SK-N-MC (cell line): ENCODE measurements around the gene ANKRD23.
"Not testable (repeated sequence)": the region's sequence is repeated elsewhere in the genome, so short reads cannot be mapped to it uniquely, and the experiment has no call there.

Experiments
- DNase-seq: peaks from one replicate; pipeline ENCODE4 v3.0.0-alpha.2; 2011; ENCODE audit warnings: low read depth, low spot score
- H3K27ac ChIP-seq: fragments of 200-600 bp; sonication (generic); 2 replicates; pipeline ENCODE4 v1.5.1; 2016; ENCODE audit warnings: mixed run types
- H3K36me3 ChIP-seq: fragments of 200-600 bp; sonication (generic); 2 replicates; pipeline ENCODE4 v1.6.1; 2017; ENCODE audit warnings: antibody characterized with exemption, low read length, mixed read lengths; ENCODE audit not compliant: insufficient read depth
- H3K4me3 ChIP-seq: fragments of 200-600 bp; sonication (generic); 2 replicates; pipeline ENCODE4 v1.5.1; 2016
- H3K9ac ChIP-seq: fragments of 200-600 bp; sonication (generic); 2 replicates; pipeline ENCODE4 v1.8.0; 2017; ENCODE audit warnings: mixed run types, mixed read lengths; ENCODE audit not compliant: insufficient read length
- H3K9me3 ChIP-seq: fragments of 200-600 bp; sonication (generic); 2 replicates; pipeline ENCODE4 v1.6.1; 2017; ENCODE audit warnings: low read depth, mild to moderate bottlenecking, antibody characterized with exemption, low read length, moderate library complexity, mixed read lengths
- EZH2 ChIP-seq: fragments of 200-600 bp; sonication (generic); IDR thresholded peaks from one replicate; pipeline ENCODE4 v1.6.1; 2017; ENCODE audit warnings: antibody characterized with exemption
- FOXP2 ChIP-seq: optimal IDR thresholded peaks from 2 replicates; pipeline ENCODE3; 2011; ENCODE audit warnings: mild to moderate bottlenecking, moderate library complexity; ENCODE audit not compliant: insufficient read depth; ENCODE audit errors: extremely low read length, control extremely low read depth
- POLR2AphosphoS5 ChIP-seq: IDR thresholded peaks from 2 replicates; pipeline ENCODE4 v1.6.1; 2012; ENCODE audit warnings: mild to moderate bottlenecking, low read depth, low read length, borderline replicate concordance

Gene ANKRD23

DNA sequence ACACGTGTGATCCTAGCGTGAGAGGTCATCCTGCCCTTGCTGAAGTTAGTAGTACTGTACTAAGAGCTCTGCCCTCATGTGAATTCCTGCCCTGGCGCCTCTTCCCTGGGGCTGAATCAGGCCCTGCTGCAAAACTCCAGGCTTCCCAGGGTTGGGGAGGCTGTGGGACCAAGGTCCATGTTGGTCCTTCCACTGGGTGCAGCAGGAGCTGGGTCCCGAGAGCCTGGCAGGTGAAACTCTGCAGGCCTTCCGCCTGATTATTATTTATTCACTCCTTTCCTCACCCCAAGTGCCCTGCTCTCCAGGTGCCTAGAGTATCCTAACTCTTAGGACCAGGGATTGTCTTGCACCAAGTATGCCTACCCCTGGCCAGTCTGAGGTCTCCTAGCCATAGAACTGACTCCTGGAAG lies 33.0 kb downstream of the ANKRD23 start:
- Histone ChIP-seq H3K27ac (no peak overlapping the region), H3K9me3 (no peaks in the 10 kb centered on the region), H3K4me3 (no peak overlapping the region), H3K36me3 (no peaks in the 10 kb centered on the region), H3K9ac (no peak overlapping the region)
- DNase-seq = no peak
- TF ChIP-seq POLR2AphosphoS5 (no peak), EZH2 (no peak), FOXP2 (no peak)

DNA sequence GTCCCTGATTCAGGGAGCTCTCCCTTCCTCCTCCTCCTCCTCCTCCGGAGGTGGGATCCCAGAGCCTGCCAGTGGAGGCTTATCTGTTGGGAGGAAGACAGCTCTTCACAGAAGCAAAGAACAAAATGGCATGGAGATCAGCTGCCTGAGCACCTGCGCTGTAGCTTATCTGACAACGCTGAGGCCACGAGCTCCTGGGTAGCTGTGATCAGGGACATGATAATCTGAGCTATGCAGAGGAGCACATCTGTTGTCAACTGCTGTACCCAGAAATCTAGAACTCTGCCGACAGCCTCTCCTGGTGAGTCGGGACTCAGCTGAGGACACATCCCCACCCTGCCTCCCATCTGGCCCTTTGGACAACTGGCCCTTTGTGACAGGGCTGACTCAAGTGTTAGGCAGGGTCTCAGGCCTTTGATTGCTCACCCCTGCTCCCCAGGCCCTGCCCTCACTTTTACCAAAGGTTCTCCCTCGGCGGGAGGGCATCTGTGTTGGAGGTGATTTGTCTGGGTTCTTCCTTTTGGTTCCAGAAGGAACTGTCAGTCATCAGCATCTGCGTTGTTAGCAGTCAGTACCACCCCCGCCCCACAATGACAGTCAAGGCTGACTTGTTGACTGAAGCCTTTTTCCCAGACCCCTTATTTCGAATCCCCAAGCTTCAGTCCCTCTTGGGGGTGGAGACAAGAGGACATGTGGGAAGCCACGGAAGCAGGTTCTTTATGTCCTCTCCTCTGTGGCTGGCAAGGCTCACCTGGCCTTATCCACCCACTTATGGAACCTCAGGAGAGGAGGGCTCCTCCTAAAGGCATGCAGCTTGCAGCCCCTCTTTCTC lies 33.7 kb downstream of the ANKRD23 start:
- no peak overlapping the region for H3K9ac ChIP-seq
- H3K36me3 ChIP-seq = no peaks in the 10 kb centered on the region
- TF ChIP-seq EZH2 = no peak
- no peak for TF ChIP-seq FOXP2
- TF ChIP-seq POLR2AphosphoS5 = no peak
- no peak overlapping the region for H3K4me3 ChIP-seq
- H3K27ac ChIP-seq = no peak overlapping the region
- no peak for DNase-seq
- H3K9me3 ChIP-seq = no peaks in the 10 kb centered on the region

DNA sequence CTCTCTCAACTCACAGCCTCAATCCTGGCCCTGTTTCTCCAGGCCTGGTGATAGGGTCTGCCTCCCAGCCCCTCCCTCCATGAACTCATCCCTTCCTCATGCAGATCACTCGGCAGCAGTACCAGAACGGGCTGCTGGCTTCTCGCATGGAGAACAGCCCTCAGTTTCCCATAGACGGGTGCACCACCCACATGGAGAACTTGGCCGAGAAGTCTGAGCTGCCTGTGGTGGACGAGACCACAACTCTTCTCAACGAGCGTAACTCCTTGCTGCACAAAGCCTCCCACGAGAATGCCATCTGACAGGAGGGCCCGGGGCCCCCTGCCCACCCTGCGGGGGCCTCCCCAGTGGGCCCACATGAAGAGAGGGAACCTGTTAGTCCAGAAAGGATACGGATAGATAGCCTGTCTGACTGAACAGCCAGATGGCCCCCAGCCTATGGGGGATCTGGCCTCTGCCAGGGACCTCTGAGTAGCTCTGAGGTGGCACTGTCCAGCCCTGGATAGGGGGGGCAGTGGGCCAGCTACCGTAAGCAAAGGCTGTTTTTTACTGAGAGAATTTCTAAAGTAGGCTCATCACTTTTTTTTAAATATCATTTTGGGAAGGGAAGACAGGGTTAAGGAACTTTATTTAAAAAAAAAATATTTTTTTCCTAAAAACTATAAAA lies 34.5 kb downstream of the ANKRD23 start:
- no peaks in the 10 kb centered on the region for H3K36me3 ChIP-seq
- no peaks in the 10 kb centered on the region for H3K9me3 ChIP-seq
- no peak for DNase-seq
- no peak overlapping the region for H3K4me3 ChIP-seq
- TF ChIP-seq FOXP2 (no peak), EZH2 (no peak), POLR2AphosphoS5 (no peak)
- H3K27ac ChIP-seq = no peak overlapping the region
- H3K9ac ChIP-seq = no peak overlapping the region

GRCh38 chr2:96808176-96808837 lies 35.5 kb downstream of the ANKRD23 start:
- Histone ChIP-seq H3K9me3 (no peaks in the 10 kb centered on the region), H3K27ac (no peak overlapping the region), H3K36me3 (no peaks in the 10 kb centered on the region), H3K9ac (no peak overlapping the region), H3K4me3 (no peak overlapping the region)
- DNase-seq = no peak
- TF ChIP-seq POLR2AphosphoS5 (no peak), EZH2 (no peak), FOXP2 (no peak)

DNA sequence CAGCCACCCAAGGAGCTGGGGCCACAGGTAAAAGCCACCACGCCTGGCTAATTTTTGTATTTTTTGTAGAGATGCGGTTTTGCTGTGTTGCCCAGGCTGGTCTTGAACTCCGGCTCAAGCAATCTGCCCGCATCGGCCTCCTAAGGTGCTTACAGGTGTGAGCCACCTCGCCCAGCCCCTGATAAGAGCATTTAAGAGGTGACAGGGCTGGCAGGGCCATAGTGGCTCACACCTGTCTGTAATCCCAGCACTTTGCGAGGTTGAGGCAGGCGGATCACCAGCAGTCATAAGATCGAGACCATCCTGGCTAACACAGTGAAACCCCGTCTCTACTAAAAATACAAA lies 36.7 kb downstream of the ANKRD23 start:
- H3K9me3 ChIP-seq = no peaks in the 10 kb centered on the region
- H3K36me3 ChIP-seq = no peaks in the 10 kb centered on the region
- no peak overlapping the region for H3K9ac ChIP-seq
- no peak overlapping the region for H3K4me3 ChIP-seq
- TF ChIP-seq POLR2AphosphoS5 (no peak), FOXP2 (no peak), EZH2 (no peak)
- DNase-seq = no peak
- no peak overlapping the region for H3K27ac ChIP-seq

DNA sequence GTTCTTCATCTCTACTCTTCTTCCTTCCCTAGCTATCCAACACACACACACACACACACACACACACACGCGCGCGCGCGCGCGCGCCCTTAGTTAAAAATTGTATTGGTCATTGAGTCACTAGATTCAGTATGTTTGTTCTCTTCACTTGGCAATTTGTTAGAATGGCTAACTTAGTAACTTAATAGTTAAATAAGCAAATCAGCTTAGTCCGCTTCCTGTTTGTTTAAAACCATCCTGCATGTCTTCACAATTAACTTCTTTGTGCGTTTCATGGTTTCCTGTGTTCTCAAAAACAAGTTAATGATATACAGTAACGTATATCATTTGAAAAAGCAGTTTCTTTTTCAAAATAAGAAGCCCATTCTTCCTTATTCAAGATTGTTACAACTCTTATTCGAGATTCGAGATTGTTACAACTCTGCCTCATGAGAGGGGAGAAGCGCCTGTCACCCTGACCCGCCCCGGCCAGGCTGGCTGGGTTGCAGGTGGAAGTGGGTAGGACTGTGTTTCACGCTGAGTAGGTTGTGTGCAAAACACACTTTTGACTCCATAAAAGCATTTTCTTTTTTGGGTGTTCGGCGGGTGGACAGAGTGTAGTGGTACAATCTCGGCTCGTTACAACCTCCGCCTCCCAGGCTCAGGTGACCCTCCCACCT lies 37.2 kb downstream of the ANKRD23 start:
- Histone ChIP-seq H3K9me3 (no peaks in the 10 kb centered on the region), H3K4me3 (no peak overlapping the region), H3K27ac (no peak overlapping the region), H3K9ac (no peak overlapping the region), H3K36me3 (no peaks in the 10 kb centered on the region; the same call in 1 of the 2 replicates)
- no peak for DNase-seq
- no peak for TF ChIP-seq EZH2
- TF ChIP-seq FOXP2 = no peak

DNA sequence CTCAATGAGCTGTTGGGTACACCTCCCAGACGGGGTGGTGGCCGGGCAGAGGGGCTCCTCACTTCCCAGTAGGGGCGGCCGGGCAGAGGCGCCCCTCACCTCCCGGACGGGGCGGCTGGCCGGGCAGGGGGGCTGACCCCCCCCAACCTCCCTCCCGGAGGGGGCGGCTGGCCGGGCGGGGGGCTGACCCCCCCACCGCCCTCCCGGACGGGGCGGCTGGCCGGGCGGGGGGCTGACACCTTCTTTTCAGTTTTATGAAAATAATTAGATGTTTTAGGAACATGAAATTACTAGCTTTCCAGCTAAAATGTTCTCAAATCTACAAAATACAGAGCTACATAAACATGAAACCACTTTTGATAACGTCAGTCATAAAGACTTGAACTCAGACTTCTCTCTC lies 37.9 kb downstream of the ANKRD23 start:
- H3K4me3 ChIP-seq, DNase-seq, H3K27ac ChIP-seq, H3K9me3 ChIP-seq, H3K36me3 ChIP-seq, H3K9ac ChIP-seq: not testable (repeated sequence)

GRCh38 chr2:96804986-96805385 lies 38.8 kb downstream of the ANKRD23 start:
- Histone ChIP-seq H3K36me3 (no peaks in the 10 kb centered on the region; the same call in 1 of the 2 replicates), H3K9ac (no peak overlapping the region), H3K27ac (no peak overlapping the region), H3K4me3 (no peak overlapping the region), H3K9me3 (no peaks in the 10 kb centered on the region)
- DNase-seq = no peak
- TF ChIP-seq EZH2 = no peak
- no peak for TF ChIP-seq POLR2AphosphoS5
- TF ChIP-seq FOXP2 = no peak
